ENCODE measurements around the gene HSD17B12. TPM values are rescaled to one million over a fixed set of nuclear protein-coding genes. Genes with fewer than 3 reads are reported as not detected.

Gene HSD17B12
- total and polyA plus RNA-seq, 2 of the 8 experiments (the other 6 are each of a cell fraction or from before 2014, with no cell fraction given): 46.0 to 121 TPM

GRCh38 chr11:43736502-43737200, 56.1 kb downstream of the HSD17B12 start:
- FAIRE-seq: no peak
- no peak overlapping the region for H3K4me3 ChIP-seq (ENCODE audit: extremely low read depth in 1 of 4, insufficient read depth in 2 of 4, low read depth in 3 of 4, low read length in 4 of 4)
- TF ChIP-seq POU5F1 (IDR thresholded peaks at IDR 0.05; ENCODE audit: low read depth, low read length): no peak
- no peak for TF ChIP-seq TBP (IDR thresholded peaks at IDR 0.05; ENCODE audit: low read depth, low read length)
- no peak for TF ChIP-seq SP1 (IDR thresholded peaks at IDR 0.05; ENCODE audit: low read depth, low read length)
- no peak for TF ChIP-seq JUND (IDR thresholded peaks at IDR 0.05; ENCODE audit: low read length)
- TF ChIP-seq RAD21 (IDR thresholded peaks at IDR 0.05 in 1 of 2, conservative IDR thresholded peaks at IDR 0.05 in 1 of 2; ENCODE audit: low read depth in 2 of 2, low read length in 2 of 2): no peak
- no peak for TF ChIP-seq CHD2 (IDR thresholded peaks at IDR 0.05; ENCODE audit: low read length)
- no peak for TF ChIP-seq JUN (IDR thresholded peaks at IDR 0.05; ENCODE audit: low read depth, low read length)
- TF ChIP-seq, protein P1, sequence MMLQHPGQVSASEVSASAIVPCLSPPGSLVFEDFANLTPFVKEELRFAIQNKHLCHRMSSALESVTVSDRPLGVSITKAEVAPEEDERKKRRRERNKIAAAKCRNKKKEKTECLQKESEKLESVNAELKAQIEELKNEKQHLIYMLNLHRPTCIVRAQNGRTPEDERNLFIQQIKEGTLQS (IDR thresholded peaks at IDR 0.05; ENCODE audit: insufficient read depth, low read depth, low read length): no peak
- no peak for TF ChIP-seq EGR1 (IDR thresholded peaks at IDR 0.05; ENCODE audit: borderline replicate concordance, low read depth, low read length)
- TF ChIP-seq, protein P2, sequence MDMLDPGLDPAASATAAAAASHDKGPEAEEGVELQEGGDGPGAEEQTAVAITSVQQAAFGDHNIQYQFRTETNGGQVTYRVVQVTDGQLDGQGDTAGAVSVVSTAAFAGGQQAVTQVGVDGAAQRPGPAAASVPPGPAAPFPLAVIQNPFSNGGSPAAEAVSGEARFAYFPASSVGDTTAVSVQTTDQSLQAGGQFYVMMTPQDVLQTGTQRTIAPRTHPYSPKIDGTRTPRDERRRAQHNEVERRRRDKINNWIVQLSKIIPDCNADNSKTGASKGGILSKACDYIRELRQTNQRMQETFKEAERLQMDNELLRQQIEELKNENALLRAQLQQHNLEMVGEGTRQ (IDR thresholded peaks at IDR 0.05; ENCODE audit: low read length): no peak
- TF ChIP-seq KDM1A (IDR thresholded peaks at IDR 0.05; ENCODE audit: borderline replicate concordance, low read length): no peak

More at GRCh38 chr11:43736502-43737200, 56.1 kb downstream of the HSD17B12 start:
- H3K23me2 ChIP-seq (ENCODE audit: low read depth, low read length): no peaks in the 10 kb centered on the region
- no peaks in the 10 kb centered on the region for H3K9me3 ChIP-seq (ENCODE audit: insufficient read depth in 2 of 2, low read depth in 1 of 2, low read length in 1 of 2)
- H3K4me1 ChIP-seq (replicated peaks in 1 of 4; ENCODE audit: control insufficient read depth in 3 of 4, insufficient read depth in 4 of 4, low read length in 3 of 4): peaks cover 0 to 9% (median 6%) of the 10 kb centered on the region in 4 experiments; a peak in 5 of 7 replicates
- H4K20me1 ChIP-seq (replicated peaks in 1 of 2; ENCODE audit: control insufficient read depth in 1 of 2, insufficient read depth in 2 of 2, low read length in 2 of 2): peaks cover 3 to 10% of the 10 kb centered on the region in 2 experiments
- H3K18ac ChIP-seq (ENCODE audit: extremely low read depth, low read length): no peak overlapping the region
- H2BK12ac ChIP-seq (ENCODE audit: low read depth, low read length): no peak overlapping the region
- H3K56ac ChIP-seq (replicated peaks; ENCODE audit: insufficient read length, low read depth, low read length): no peak overlapping the region
- peaks cover 0 to 3% (median 0%) of the 10 kb centered on the region in 4 experiments; a peak in 1 of 8 replicates for H3K36me3 ChIP-seq (ENCODE audit: control insufficient read depth in 2 of 4, insufficient read depth in 4 of 4, low read length in 3 of 4)
- H3K27me3 ChIP-seq (replicated peaks in 1 of 4; ENCODE audit: control insufficient read depth in 3 of 4, extremely low read depth in 1 of 4, insufficient read depth in 3 of 4, low read length in 3 of 4): no peaks in the 10 kb centered on the region
- no peak overlapping the region for H2AK5ac ChIP-seq (ENCODE audit: low read depth, low read length)
- H3K9ac ChIP-seq (replicated peaks in 1 of 4; ENCODE audit: extremely low read depth in 1 of 4, low read depth in 3 of 4, low read length in 3 of 4): no peak overlapping the region
- peaks cover 4% of the 10 kb centered on the region for H3K79me1 ChIP-seq (ENCODE audit: low read depth, low read length)
- 0 out of 4 replicates have a peak overlapping the region, but pooled peaks of 1 of the 2 experiments have one; percentile 16 for H3K4me2 ChIP-seq (ENCODE audit: insufficient read depth in 1 of 2, low read depth in 2 of 2, low read length in 2 of 2)
- no peak overlapping the region for H3K27ac ChIP-seq (ENCODE audit: low read depth, low read length)
- no peak for DNase-seq (ENCODE audit: low read depth in 1 of 2, low spot score in 2 of 2)
- no peak overlapping the region for H4K8ac ChIP-seq (ENCODE audit: extremely low read depth, insufficient read depth, low read length)
- H2BK15ac ChIP-seq (ENCODE audit: low read length): no peak overlapping the region
- H3K4ac ChIP-seq (replicated peaks; ENCODE audit: insufficient read length, low read depth, low read length): no peak overlapping the region
- 76% methylated on average over 5 of the region's 5 CpGs; no CpG with 5 or more reads in 1 of the 2 experiments for WGBS, 2 experiments (ENCODE audit: extremely low coverage in 1 of 2, insufficient coverage in 1 of 2, insufficient read length in 1 of 2, insufficient replicate concordance in 2 of 2, low coverage in 1 of 2, low lambda C conversion rate in 2 of 2, missing lambda C conversion rate in 1 of 2)
- H2BK120ac ChIP-seq (replicated peaks; ENCODE audit: low read depth, low read length): no peak overlapping the region
- H2BK5ac ChIP-seq (ENCODE audit: low read depth, low read length): no peak overlapping the region
- no peak overlapping the region for H4K5ac ChIP-seq (ENCODE audit: insufficient read length, low read depth, low read length)
- no peak overlapping the region for H3K23ac ChIP-seq (ENCODE audit: insufficient read length)
- H2BK20ac ChIP-seq (ENCODE audit: low read length): no peak overlapping the region
- peaks cover 3 to 87% of the 10 kb centered on the region in 2 experiments; a peak in 2 of 4 replicates for H3K79me2 ChIP-seq (ENCODE audit: control insufficient read depth in 1 of 2, insufficient read depth in 2 of 2, low read length in 2 of 2)
- H3K14ac ChIP-seq (ENCODE audit: insufficient read length): no peak overlapping the region
- H4K91ac ChIP-seq (replicated peaks; ENCODE audit: insufficient read length, low read length): no peak overlapping the region
- no peak overlapping the region for H2AFZ ChIP-seq (ENCODE audit: low read length)
- CTCF ChIA-PET (ENCODE audit: partially characterized antibody): interaction anchor here (1.0 to 1.6 kb wide), 4 partner anchors 12 to 161 kb away, joined by 3 to 7 read pairs (median 4); no protein-coding TSS in a partner anchor
- POLR2A ChIA-PET (ENCODE audit: partially characterized antibody): interaction anchor here (1.3 kb wide), 1 partner anchor 56 kb away, joined by 6 read pairs; the partner anchor contains the start of gene HSD17B12

Data from H1 (cell line).